ENCODE results near the gene KLF13.

DNA sequence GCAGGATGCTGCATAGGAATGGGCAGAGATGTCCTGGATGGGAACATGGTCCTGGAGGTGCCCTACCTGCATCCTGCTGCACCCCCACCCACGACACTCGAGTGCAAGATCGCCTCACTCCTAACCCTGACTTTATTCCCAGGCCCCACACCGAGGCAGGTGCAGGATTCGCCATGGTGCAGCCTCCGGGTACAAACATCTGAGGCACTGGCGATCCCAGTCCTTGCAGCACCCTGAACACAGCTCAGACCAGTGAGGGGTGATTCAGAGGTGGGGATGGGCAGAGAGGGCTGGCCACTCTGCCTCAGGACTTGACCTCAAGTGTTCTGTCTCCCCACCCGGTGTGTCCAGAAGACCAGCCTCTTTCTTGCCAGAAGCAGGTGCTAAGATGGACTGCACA, 49.1 kb downstream of the KLF13 start:
- TF ChIP-seq CTCF (IDR thresholded peaks at IDR 0.05), result no peak
- no peak for TF ChIP-seq POLR2A (IDR thresholded peaks at IDR 0.05)
- no peak for TF ChIP-seq POLR2AphosphoS5 (IDR thresholded peaks at IDR 0.05)

Measured in breast epithelium (tissue), 3 donors.